Germinal center (tissue), 1 donor: ENCODE measurements around the gene THSD4.
A peak's percentile ranks its signal among the peaks of the same experiment; 100 is the strongest.

Experiments
- DNase-seq: peaks from one replicate; pipeline ENCODE4 v3.0.0; 2012; ENCODE audit warnings: mixed read lengths, low spot score

THSD4 gene

GRCh38 chr15:71784719-71785118 is 669.4 kb downstream of the THSD4 start:
- DNase-seq: no peak

GRCh38 chr15:71785996-71786395 is 670.7 kb downstream of the THSD4 start:
- no peak for DNase-seq

- no peak for DNase-seq
Observed at GRCh38 chr15:71786673-71787072, 671.4 kb downstream of the THSD4 start.

- DNase-seq: no peak
Observed at GRCh38 chr15:71788646-71789579, 673.6 kb downstream of the THSD4 start.

GRCh38 chr15:71789616-71790015 is 674.3 kb downstream of the THSD4 start:
- no peak for DNase-seq

- DNase-seq: no peak
Observed at GRCh38 chr15:71790081-71790480, 674.8 kb downstream of the THSD4 start.

- no peak for DNase-seq
Observed at GRCh38 chr15:71791975-71792374, 676.7 kb downstream of the THSD4 start.

- DNase-seq: no peak
Observed at GRCh38 chr15:71792521-71792920, 677.2 kb downstream of the THSD4 start.

GRCh38 chr15:71798641-71799040 is 683.4 kb downstream of the THSD4 start:
- no peak for DNase-seq

- DNase-seq: no peak
Observed at GRCh38 chr15:71800190-71800589, 684.9 kb downstream of the THSD4 start.

GRCh38 chr15:71800835-71801745 is 685.8 kb downstream of the THSD4 start:
- peak; percentile 24 for DNase-seq

GRCh38 chr15:71801935-71802655 is 686.8 kb downstream of the THSD4 start:
- no peak for DNase-seq

- DNase-seq: peak; percentile 43
Observed at GRCh38 chr15:71802770-71803169, 687.5 kb downstream of the THSD4 start.

GRCh38 chr15:71804226-71804625 is 689.0 kb downstream of the THSD4 start:
- no peak for DNase-seq

- no peak for DNase-seq
Observed at GRCh38 chr15:71804695-71805470, 689.6 kb downstream of the THSD4 start.

- no peak for DNase-seq
Observed at GRCh38 chr15:71806452-71806931, 691.2 kb downstream of the THSD4 start.

- no peak for DNase-seq
Observed at GRCh38 chr15:71807125-71807629, 691.9 kb downstream of the THSD4 start.

- DNase-seq: no peak
Observed at GRCh38 chr15:71807691-71808091, 692.4 kb downstream of the THSD4 start.

GRCh38 chr15:71808311-71809020 is 693.2 kb downstream of the THSD4 start:
- no peak for DNase-seq

- DNase-seq: no peak
Observed at GRCh38 chr15:71809346-71809745, 694.1 kb downstream of the THSD4 start.
